ENCODE measurements around the gene YY1. TPM values are rescaled to one million over a fixed set of nuclear protein-coding genes. Genes with fewer than 3 reads are reported as not detected.

YY1 gene
- total and polyA plus RNA-seq, 2 of the 8 experiments (the other 6 are each of a cell fraction or from before 2014, with no cell fraction given): 26.4 to 106 TPM

- H3K27ac ChIP-seq (ENCODE audit: low read depth, low read length): no peak overlapping the region
- no peak overlapping the region for H2BK120ac ChIP-seq (replicated peaks; ENCODE audit: low read depth, low read length)
- no peak overlapping the region for H3K56ac ChIP-seq (replicated peaks; ENCODE audit: insufficient read length, low read depth, low read length)
- H3K9ac ChIP-seq (replicated peaks in 1 of 4; ENCODE audit: extremely low read depth in 1 of 4, low read depth in 3 of 4, low read length in 3 of 4): no peak overlapping the region
- no peaks in the 10 kb centered on the region; a peak in 1 of 7 replicates for H3K27me3 ChIP-seq (replicated peaks in 1 of 4; ENCODE audit: control insufficient read depth in 3 of 4, extremely low read depth in 1 of 4, insufficient read depth in 3 of 4, low read length in 3 of 4)
- no peak overlapping the region for H3K14ac ChIP-seq (ENCODE audit: insufficient read length)
- H2BK15ac ChIP-seq (ENCODE audit: low read length): no peak overlapping the region
- H3K79me1 ChIP-seq (ENCODE audit: low read depth, low read length): peaks cover 4% of the 10 kb centered on the region; the same call in 1 of the 2 replicates
- no peak overlapping the region for H4K5ac ChIP-seq (ENCODE audit: insufficient read length, low read depth, low read length)
- no peak overlapping the region for H4K91ac ChIP-seq (replicated peaks; ENCODE audit: insufficient read length, low read length)
- no peak overlapping the region for H3K18ac ChIP-seq (ENCODE audit: extremely low read depth, low read length)
- 98% methylated on average over 9 of the region's 9 CpGs; no CpG with 5 or more reads in 1 of the 2 experiments for WGBS, 2 experiments (ENCODE audit: extremely low coverage in 1 of 2, insufficient coverage in 1 of 2, insufficient read length in 1 of 2, insufficient replicate concordance in 2 of 2, low coverage in 1 of 2, low lambda C conversion rate in 2 of 2, missing lambda C conversion rate in 1 of 2)
- ChIA-PET POLR2A (ENCODE audit: partially characterized antibody) (interaction anchor here (0.8 to 2.9 kb wide), 3 partner anchors 10 to 21 kb away, joined by 3 to 8 read pairs (median 4); no protein-coding TSS in a partner anchor), CTCF (ENCODE audit: partially characterized antibody) (interaction anchor here (0.7 to 1.8 kb wide), 3 partner anchors 18 to 56 kb away, joined by 3 to 9 read pairs (median 3); no protein-coding TSS in a partner anchor)
- H4K20me1 ChIP-seq (replicated peaks in 1 of 2; ENCODE audit: control insufficient read depth in 1 of 2, insufficient read depth in 2 of 2, low read length in 2 of 2): no peaks in the 10 kb centered on the region
- peaks cover 0 to 9% of the 10 kb centered on the region in 2 experiments; a peak in 2 of 4 replicates for H3K79me2 ChIP-seq (ENCODE audit: control insufficient read depth in 1 of 2, insufficient read depth in 2 of 2, low read length in 2 of 2)
- H2BK20ac ChIP-seq (ENCODE audit: low read length): no peak overlapping the region
- FAIRE-seq (no peak), DNase-seq (ENCODE audit: low read depth in 1 of 2, low spot score in 2 of 2) (no peak)
- H2AFZ ChIP-seq (ENCODE audit: low read length): no peak overlapping the region
- no peak overlapping the region for H3K4me3 ChIP-seq (ENCODE audit: extremely low read depth in 1 of 4, insufficient read depth in 2 of 4, low read depth in 3 of 4, low read length in 4 of 4)
- no peak overlapping the region for H2AK5ac ChIP-seq (ENCODE audit: low read depth, low read length)
- no peak overlapping the region for H3K4me2 ChIP-seq (ENCODE audit: insufficient read depth in 1 of 2, low read depth in 2 of 2, low read length in 2 of 2)
- peak overlapping the region; percentile 80; the same call in 1 of the 2 replicates for H4K8ac ChIP-seq (ENCODE audit: extremely low read depth, insufficient read depth, low read length)
- H3K9me3 ChIP-seq (ENCODE audit: insufficient read depth in 2 of 2, low read depth in 1 of 2, low read length in 1 of 2): peaks cover 0 to 5% of the 10 kb centered on the region in 2 experiments; a peak in 1 of 4 replicates
- TF ChIP-seq NANOG (IDR thresholded peaks at IDR 0.05; ENCODE audit: insufficient read depth, low read depth, low read length, poor library complexity, severe bottlenecking) (no peak), PHF8 (conservative IDR thresholded peaks at IDR 0.05; ENCODE audit: low read depth, low read length) (no peak), MAX (IDR thresholded peaks at IDR 0.05) (no peak), POLR2AphosphoS5 (IDR thresholded peaks at IDR 0.05; ENCODE audit: low read depth, low read length) (no peak), NRF1 (IDR thresholded peaks at IDR 0.05; ENCODE audit: low read depth, low read length) (no peak), E2F6 (IDR thresholded peaks at IDR 0.05) (no peak), RAD21 (IDR thresholded peaks at IDR 0.05 in 1 of 2, conservative IDR thresholded peaks at IDR 0.05 in 1 of 2; ENCODE audit: low read depth in 2 of 2, low read length in 2 of 2) (no peak), KDM5A (IDR thresholded peaks at IDR 0.05; ENCODE audit: low read length) (no peak), TAF1 (IDR thresholded peaks at IDR 0.05; ENCODE audit: low read depth, low read length) (no peak), EZH2 (IDR thresholded peaks at IDR 0.05; ENCODE audit: low read depth, low read length, severe bottlenecking) (no peak)
- H2BK5ac ChIP-seq (ENCODE audit: low read depth, low read length): no peak overlapping the region; the same call in 1 of the 2 replicates
- H3K4me1 ChIP-seq (replicated peaks in 1 of 4; ENCODE audit: control insufficient read depth in 3 of 4, insufficient read depth in 4 of 4, low read length in 3 of 4): peaks cover 4 to 8% (median 7%) of the 10 kb centered on the region in 4 experiments; a peak in 4 of 7 replicates
- no peak overlapping the region for H2BK12ac ChIP-seq (ENCODE audit: low read depth, low read length)
- no peak overlapping the region for H3K23ac ChIP-seq (ENCODE audit: insufficient read length)
- H3K4ac ChIP-seq (replicated peaks; ENCODE audit: insufficient read length, low read depth, low read length): no peak overlapping the region
- H3K36me3 ChIP-seq (ENCODE audit: control insufficient read depth in 2 of 4, insufficient read depth in 4 of 4, low read length in 3 of 4): no peaks in the 10 kb centered on the region
- peaks cover 5% of the 10 kb centered on the region; the same call in 1 of the 2 replicates for H3K23me2 ChIP-seq (ENCODE audit: low read depth, low read length)
These were observed 27.6 kb upstream of the YY1 start for GRCh38 chr14:100211366-100211765.
